SK-N-SH (cell line): ENCODE results near the gene CST9L.

Experiments used
- CTCF ChIP-seq: fragments of 200-600 bp; sonication (generic); IDR thresholded peaks from 2 replicates; pipeline ENCODE4 v1.6.1; 2017; ENCODE audit warnings: antibody characterized with exemption, mild to moderate bottlenecking, moderate library complexity
- ELF1 ChIP-seq: IDR thresholded peaks from 2 replicates; pipeline ENCODE4 v1.4.0; 2012
- EP300 ChIP-seq, 2 experiments: IDR thresholded peaks; 2 replicates each; pipeline versions ENCODE4 v1.4.0 to v1.6.1; 2012; ENCODE audit warnings: borderline replicate concordance in 1 of 2, low read depth in 1 of 2, low read length in 1 of 2
- JUND ChIP-seq: IDR thresholded peaks from 2 replicates; pipeline ENCODE4 v1.4.0; 2012
- MEF2A ChIP-seq: IDR thresholded peaks from 2 replicates; pipeline ENCODE4 v1.4.0; 2012; ENCODE audit warnings: low read depth, borderline replicate concordance
- ZBTB33 ChIP-seq: IDR thresholded peaks from 2 replicates; pipeline ENCODE4 v1.4.0; 2012; ENCODE audit warnings: low read depth, borderline replicate concordance

DNA sequence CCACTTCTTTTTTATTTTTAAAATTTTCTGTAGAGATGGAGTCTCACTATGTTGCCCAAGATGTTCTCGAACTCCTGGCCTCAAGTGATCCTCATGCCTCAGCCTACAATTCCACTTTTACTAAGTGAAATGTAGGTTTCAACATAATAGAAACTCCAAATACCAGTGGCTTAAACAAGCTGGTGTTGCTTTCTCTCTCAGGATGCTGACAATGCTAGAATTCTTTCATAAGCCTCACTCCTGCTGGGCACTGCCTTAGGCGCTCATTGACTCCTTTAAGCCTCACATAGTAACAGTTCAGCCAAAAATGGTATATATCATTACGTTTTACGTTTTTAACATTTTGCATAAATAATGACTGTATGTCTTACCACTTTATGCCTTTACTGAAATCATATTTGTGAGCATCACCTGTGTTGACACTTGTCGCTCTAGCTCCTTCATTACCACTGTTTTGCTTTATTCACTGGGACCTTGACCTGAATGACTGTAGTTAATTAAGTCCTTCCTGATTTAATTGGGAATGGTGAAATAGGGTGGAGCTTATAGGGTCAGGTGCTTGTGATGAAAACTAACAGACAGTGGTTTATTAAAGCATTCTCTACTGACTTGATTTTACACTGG, 41.3 kb upstream of the CST9L start:
- TF ChIP-seq MEF2A (no peak), EP300 (IDR thresholded peaks at IDR 0.05; ENCODE audit: borderline replicate concordance in 1 of 2, low read depth in 1 of 2, low read length in 1 of 2) (no peak), CTCF (no peak), ELF1 (no peak), ZBTB33 (no peak), JUND (no peak)
